ENCODE data around the gene PRDM16.

The PRDM16 gene

GRCh38 chr1:3341236-3341994 is 272.4 kb downstream of the PRDM16 start:
- Histone ChIP-seq H3K36me3 (ENCODE audit: control insufficient read depth in 2 of 2, insufficient read depth in 2 of 2, low read length in 2 of 2) (no peaks in the 10 kb centered on the region), H3K27me3 (ENCODE audit: control insufficient read depth in 2 of 2, insufficient read depth in 2 of 2, low read length in 2 of 2) (no peaks in the 10 kb centered on the region), H3K9ac (ENCODE audit: low read depth in 1 of 2, low read length in 2 of 2) (no peak overlapping the region), H3K4me1 (ENCODE audit: control insufficient read depth in 2 of 2, insufficient read depth in 2 of 2, low read length in 2 of 2) (no peaks in the 10 kb centered on the region), H3K9me3 (ENCODE audit: control insufficient read depth in 2 of 2, low read length in 2 of 2) (peaks cover 0 to 8% of the 10 kb centered on the region in 2 donors), H3K4me3 (ENCODE audit: low read length in 2 of 2) (no peak overlapping the region), H3K27ac (ENCODE audit: low read depth in 2 of 2, low read length in 2 of 2) (no peak overlapping the region)

DNA sequence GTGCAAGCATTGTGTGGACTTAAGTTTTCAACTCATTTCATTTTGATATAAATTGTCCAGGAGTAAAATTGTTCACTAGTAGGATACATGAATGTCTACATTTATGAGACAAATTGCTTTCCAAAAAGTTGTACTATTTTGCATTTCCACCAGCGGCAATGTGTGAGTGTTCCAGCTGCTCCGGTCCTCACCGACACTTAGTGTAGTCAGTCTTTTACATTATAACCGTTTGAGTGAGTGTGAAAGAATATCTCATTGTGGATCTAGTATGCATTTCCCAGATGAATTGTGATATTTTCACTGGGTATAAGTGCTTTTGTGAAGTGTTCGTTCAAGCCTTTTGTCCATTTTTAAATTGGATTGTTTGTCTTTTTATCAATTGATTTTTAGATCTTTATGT is 274.0 kb downstream of the PRDM16 start:
- Histone ChIP-seq H3K4me1 (ENCODE audit: control insufficient read depth in 2 of 2, insufficient read depth in 2 of 2, low read length in 2 of 2) (no peaks in the 10 kb centered on the region), H3K9ac (ENCODE audit: low read depth in 1 of 2, low read length in 2 of 2) (no peak overlapping the region), H3K27me3 (ENCODE audit: control insufficient read depth in 2 of 2, insufficient read depth in 2 of 2, low read length in 2 of 2) (no peaks in the 10 kb centered on the region), H3K36me3 (ENCODE audit: control insufficient read depth in 2 of 2, insufficient read depth in 2 of 2, low read length in 2 of 2) (no peaks in the 10 kb centered on the region), H3K9me3 (ENCODE audit: control insufficient read depth in 2 of 2, low read length in 2 of 2) (peaks cover 0 to 8% of the 10 kb centered on the region in 2 donors), H3K4me3 (ENCODE audit: low read length in 2 of 2) (no peak overlapping the region), H3K27ac (ENCODE audit: low read depth in 2 of 2, low read length in 2 of 2) (no peak overlapping the region)

DNA sequence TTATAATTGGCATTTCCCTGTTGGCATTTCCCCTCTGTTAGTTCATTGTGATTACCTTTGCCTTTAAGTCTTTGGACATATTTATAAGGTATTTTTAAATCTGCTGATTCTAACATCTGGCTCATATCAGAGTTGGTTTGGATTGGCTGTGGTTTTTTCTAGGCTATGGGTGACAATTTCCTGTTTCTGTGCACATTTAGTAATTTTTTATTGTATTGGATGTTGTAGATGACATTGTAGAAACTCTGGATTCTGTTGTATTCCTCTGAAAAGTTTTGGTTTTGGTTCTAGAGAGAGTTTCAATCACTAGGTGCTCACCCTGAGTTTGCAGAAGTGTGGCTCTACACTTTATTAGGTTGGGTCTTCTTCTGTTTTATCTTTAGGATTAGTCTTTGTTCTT is 275.4 kb downstream of the PRDM16 start:
- H3K27me3 ChIP-seq (ENCODE audit: control insufficient read depth in 2 of 2, insufficient read depth in 2 of 2, low read length in 2 of 2): no peaks in the 10 kb centered on the region
- no peak overlapping the region for H3K27ac ChIP-seq (ENCODE audit: low read depth in 2 of 2, low read length in 2 of 2)
- no peak overlapping the region for H3K4me3 ChIP-seq (ENCODE audit: low read length in 2 of 2)
- H3K4me1 ChIP-seq (ENCODE audit: control insufficient read depth in 2 of 2, insufficient read depth in 2 of 2, low read length in 2 of 2): no peaks in the 10 kb centered on the region
- peaks cover 0 to 8% of the 10 kb centered on the region in 2 donors for H3K9me3 ChIP-seq (ENCODE audit: control insufficient read depth in 2 of 2, low read length in 2 of 2)
- H3K36me3 ChIP-seq (ENCODE audit: control insufficient read depth in 2 of 2, insufficient read depth in 2 of 2, low read length in 2 of 2): no peaks in the 10 kb centered on the region
- H3K9ac ChIP-seq (ENCODE audit: low read depth in 1 of 2, low read length in 2 of 2): no peak overlapping the region

- Histone ChIP-seq H3K27ac (ENCODE audit: low read depth in 2 of 2, low read length in 2 of 2) (no peak overlapping the region), H3K27me3 (ENCODE audit: control insufficient read depth in 2 of 2, insufficient read depth in 2 of 2, low read length in 2 of 2) (no peaks in the 10 kb centered on the region), H3K4me1 (ENCODE audit: control insufficient read depth in 2 of 2, insufficient read depth in 2 of 2, low read length in 2 of 2) (no peaks in the 10 kb centered on the region)
Measured at GRCh38 chr1:3345792-3346191, 276.8 kb downstream of the PRDM16 start.

GRCh38 chr1:3346478-3346877 is 277.5 kb downstream of the PRDM16 start:
- Histone ChIP-seq H3K4me1 (ENCODE audit: control insufficient read depth in 2 of 2, insufficient read depth in 2 of 2, low read length in 2 of 2) (no peaks in the 10 kb centered on the region), H3K27me3 (ENCODE audit: control insufficient read depth in 2 of 2, insufficient read depth in 2 of 2, low read length in 2 of 2) (no peaks in the 10 kb centered on the region), H3K27ac (ENCODE audit: low read depth in 2 of 2, low read length in 2 of 2) (no peak overlapping the region), H3K4me3 (ENCODE audit: low read length in 2 of 2) (no peak overlapping the region), H3K9me3 (ENCODE audit: control insufficient read depth in 2 of 2, low read length in 2 of 2) (peaks cover 0 to 8% of the 10 kb centered on the region in 2 donors), H3K36me3 (ENCODE audit: control insufficient read depth in 2 of 2, insufficient read depth in 2 of 2, low read length in 2 of 2) (no peaks in the 10 kb centered on the region), H3K9ac (ENCODE audit: low read depth in 1 of 2, low read length in 2 of 2) (no peak overlapping the region)

More at GRCh38 chr1:3345792-3346191, 276.8 kb downstream of the PRDM16 start:
- Histone ChIP-seq H3K4me3 (ENCODE audit: low read length in 2 of 2) (no peak overlapping the region), H3K9me3 (ENCODE audit: control insufficient read depth in 2 of 2, low read length in 2 of 2) (peaks cover 0 to 8% of the 10 kb centered on the region in 2 donors), H3K36me3 (ENCODE audit: control insufficient read depth in 2 of 2, insufficient read depth in 2 of 2, low read length in 2 of 2) (no peaks in the 10 kb centered on the region), H3K9ac (ENCODE audit: low read depth in 1 of 2, low read length in 2 of 2) (no peak overlapping the region)

DNA sequence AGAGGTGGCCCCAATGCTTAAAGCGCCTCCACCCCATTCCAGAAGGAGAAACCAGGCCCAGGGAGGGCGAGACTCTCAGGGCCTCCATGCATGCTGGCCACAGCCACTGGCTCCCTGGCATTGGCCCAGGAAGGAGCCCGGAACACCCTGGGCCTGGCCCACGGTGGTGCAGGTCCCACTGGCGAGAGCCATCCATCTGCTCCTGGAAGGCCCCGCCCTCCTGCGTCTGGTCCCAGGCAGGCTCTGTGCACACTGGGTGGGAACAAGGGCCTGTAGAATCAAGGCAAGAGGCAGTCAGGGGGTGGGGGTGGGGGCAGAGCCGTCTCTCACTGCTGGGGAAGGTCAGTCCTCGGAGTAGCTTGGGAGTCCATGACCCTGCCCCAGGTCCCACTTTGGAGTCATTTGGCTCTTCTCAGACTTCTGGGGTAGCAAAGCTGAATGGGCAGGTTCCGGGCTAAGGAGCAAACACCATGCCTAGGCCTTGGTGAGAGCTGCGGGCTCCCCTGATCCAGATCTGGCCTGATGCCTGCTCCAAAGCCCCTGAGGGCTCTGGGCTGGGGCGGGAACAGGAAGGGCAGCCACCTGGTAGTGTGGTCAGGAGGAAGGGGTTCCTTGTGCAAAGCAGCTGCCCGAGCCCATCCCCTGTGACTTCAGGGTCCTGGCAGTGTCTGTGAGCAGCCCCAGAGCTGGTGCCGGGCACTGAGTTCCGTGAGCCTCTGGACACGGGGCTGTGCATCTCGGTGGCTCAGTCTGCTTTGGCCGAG is 278.4 kb downstream of the PRDM16 start:
- no peaks in the 10 kb centered on the region for H3K27me3 ChIP-seq (ENCODE audit: control insufficient read depth in 2 of 2, insufficient read depth in 2 of 2, low read length in 2 of 2)
- no peak overlapping the region for H3K9ac ChIP-seq (ENCODE audit: low read depth in 1 of 2, low read length in 2 of 2)
- no peak overlapping the region for H3K27ac ChIP-seq (ENCODE audit: low read depth in 2 of 2, low read length in 2 of 2)
- H3K9me3 ChIP-seq (ENCODE audit: control insufficient read depth in 2 of 2, low read length in 2 of 2): peaks cover 0 to 8% of the 10 kb centered on the region in 2 donors
- peaks cover 0 to 5% of the 10 kb centered on the region in 2 donors for H3K4me1 ChIP-seq (ENCODE audit: control insufficient read depth in 2 of 2, insufficient read depth in 2 of 2, low read length in 2 of 2)
- no peaks in the 10 kb centered on the region for H3K36me3 ChIP-seq (ENCODE audit: control insufficient read depth in 2 of 2, insufficient read depth in 2 of 2, low read length in 2 of 2)
- no peak overlapping the region for H3K4me3 ChIP-seq (ENCODE audit: low read length in 2 of 2)

DNA sequence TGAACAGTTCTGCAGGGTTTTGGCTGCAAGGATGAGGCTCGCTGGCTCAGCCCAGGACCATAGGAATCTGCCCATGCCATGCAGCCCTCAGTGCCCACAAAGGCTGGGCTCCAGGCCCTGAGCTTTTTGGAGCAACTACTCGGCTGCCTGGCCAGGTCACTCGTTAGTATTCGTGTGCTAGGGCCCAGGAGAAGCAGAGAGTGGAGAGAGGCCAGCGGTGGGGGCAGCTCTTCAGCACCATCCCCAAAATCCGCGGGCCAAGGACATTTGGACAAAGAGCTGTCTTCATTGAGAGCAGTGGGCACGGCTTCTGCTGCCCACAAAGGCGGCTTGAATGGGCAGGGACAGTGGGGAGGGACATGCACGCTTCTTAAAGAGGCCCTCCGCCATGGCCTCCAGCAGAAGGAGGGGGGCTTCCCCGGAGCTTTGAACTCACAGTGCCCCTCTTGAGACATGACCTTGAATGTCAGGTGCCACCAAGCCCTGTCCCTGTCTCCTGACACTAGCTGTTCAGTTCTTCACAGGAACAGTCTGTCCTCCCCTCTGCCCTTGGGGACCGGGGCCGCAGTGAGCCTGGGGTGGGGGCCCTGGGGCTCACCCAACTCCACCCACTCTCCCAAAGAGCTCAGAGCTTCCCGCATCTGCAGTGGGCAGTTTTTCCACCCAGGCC is 279.3 kb downstream of the PRDM16 start:
- Histone ChIP-seq H3K36me3 (ENCODE audit: control insufficient read depth in 2 of 2, insufficient read depth in 2 of 2, low read length in 2 of 2) (no peaks in the 10 kb centered on the region), H3K27ac (ENCODE audit: low read depth in 2 of 2, low read length in 2 of 2) (no peak overlapping the region), H3K4me3 (ENCODE audit: low read length in 2 of 2) (no peak overlapping the region), H3K4me1 (ENCODE audit: control insufficient read depth in 2 of 2, insufficient read depth in 2 of 2, low read length in 2 of 2) (peaks cover 0 to 5% of the 10 kb centered on the region in 2 donors), H3K9ac (ENCODE audit: low read depth in 1 of 2, low read length in 2 of 2) (no peak overlapping the region), H3K27me3 (ENCODE audit: control insufficient read depth in 2 of 2, insufficient read depth in 2 of 2, low read length in 2 of 2) (no peaks in the 10 kb centered on the region), H3K9me3 (ENCODE audit: control insufficient read depth in 2 of 2, low read length in 2 of 2) (peaks cover 0 to 8% of the 10 kb centered on the region in 2 donors)

- H3K4me3 ChIP-seq (ENCODE audit: low read length in 2 of 2): no peak overlapping the region
- no peaks in the 10 kb centered on the region for H3K36me3 ChIP-seq (ENCODE audit: control insufficient read depth in 2 of 2, insufficient read depth in 2 of 2, low read length in 2 of 2)
- H3K27ac ChIP-seq (ENCODE audit: low read depth in 2 of 2, low read length in 2 of 2): no peak overlapping the region
- H3K4me1 ChIP-seq (ENCODE audit: control insufficient read depth in 2 of 2, insufficient read depth in 2 of 2, low read length in 2 of 2): peaks cover 0 to 7% of the 10 kb centered on the region in 2 donors
- no peak overlapping the region for H3K9ac ChIP-seq (ENCODE audit: low read depth in 1 of 2, low read length in 2 of 2)
- H3K27me3 ChIP-seq (ENCODE audit: control insufficient read depth in 2 of 2, insufficient read depth in 2 of 2, low read length in 2 of 2): no peaks in the 10 kb centered on the region
- peaks cover 0 to 5% of the 10 kb centered on the region in 2 donors for H3K9me3 ChIP-seq (ENCODE audit: control insufficient read depth in 2 of 2, low read length in 2 of 2)
Measured at GRCh38 chr1:3349161-3349967, 280.4 kb downstream of the PRDM16 start.

DNA sequence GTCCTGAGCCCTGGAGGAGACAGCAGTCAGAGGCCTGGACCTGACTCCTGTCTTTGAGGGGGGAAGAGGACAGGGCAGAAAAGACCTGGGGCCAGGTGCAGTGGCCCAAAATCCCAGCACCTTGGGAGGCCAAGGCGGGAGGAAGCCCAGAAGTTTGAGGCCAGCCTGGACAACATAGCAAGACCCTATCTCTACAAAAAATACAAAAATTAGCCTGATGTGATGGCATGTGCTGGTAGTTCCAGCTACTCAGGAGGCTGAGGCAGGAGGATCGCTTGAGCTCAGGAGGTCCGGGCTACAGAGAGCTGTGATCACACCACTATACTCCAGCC is 280.9 kb downstream of the PRDM16 start:
- Histone ChIP-seq H3K9ac (ENCODE audit: low read depth in 1 of 2, low read length in 2 of 2) (no peak overlapping the region), H3K9me3 (ENCODE audit: control insufficient read depth in 2 of 2, low read length in 2 of 2) (peaks cover 0 to 1% of the 10 kb centered on the region in 2 donors), H3K4me1 (ENCODE audit: control insufficient read depth in 2 of 2, insufficient read depth in 2 of 2, low read length in 2 of 2) (peaks cover 0 to 7% of the 10 kb centered on the region in 2 donors), H3K27me3 (ENCODE audit: control insufficient read depth in 2 of 2, insufficient read depth in 2 of 2, low read length in 2 of 2) (no peaks in the 10 kb centered on the region), H3K27ac (ENCODE audit: low read depth in 2 of 2, low read length in 2 of 2) (no peak overlapping the region), H3K36me3 (ENCODE audit: control insufficient read depth in 2 of 2, insufficient read depth in 2 of 2, low read length in 2 of 2) (no peaks in the 10 kb centered on the region), H3K4me3 (ENCODE audit: low read length in 2 of 2) (no peak overlapping the region)

Measured in mucosa of rectum (tissue), 2 donors.